ENCODE results near the gene ANKFN1.

ANKFN1 gene

GRCh38 chr17:56316604-56317003 lies 163.3 kb downstream of the ANKFN1 start:
- H3K4me3 ChIP-seq (IDR thresholded peaks at IDR 0.05; ENCODE audit: insufficient read depth, low read depth, low read length) = no peak overlapping the region
- H3K4me2 ChIP-seq = no peak overlapping the region
- H3K27me3 ChIP-seq (ENCODE audit: insufficient read depth, low read depth) = no peaks in the 10 kb centered on the region
- TF ChIP-seq, protein P1, sequence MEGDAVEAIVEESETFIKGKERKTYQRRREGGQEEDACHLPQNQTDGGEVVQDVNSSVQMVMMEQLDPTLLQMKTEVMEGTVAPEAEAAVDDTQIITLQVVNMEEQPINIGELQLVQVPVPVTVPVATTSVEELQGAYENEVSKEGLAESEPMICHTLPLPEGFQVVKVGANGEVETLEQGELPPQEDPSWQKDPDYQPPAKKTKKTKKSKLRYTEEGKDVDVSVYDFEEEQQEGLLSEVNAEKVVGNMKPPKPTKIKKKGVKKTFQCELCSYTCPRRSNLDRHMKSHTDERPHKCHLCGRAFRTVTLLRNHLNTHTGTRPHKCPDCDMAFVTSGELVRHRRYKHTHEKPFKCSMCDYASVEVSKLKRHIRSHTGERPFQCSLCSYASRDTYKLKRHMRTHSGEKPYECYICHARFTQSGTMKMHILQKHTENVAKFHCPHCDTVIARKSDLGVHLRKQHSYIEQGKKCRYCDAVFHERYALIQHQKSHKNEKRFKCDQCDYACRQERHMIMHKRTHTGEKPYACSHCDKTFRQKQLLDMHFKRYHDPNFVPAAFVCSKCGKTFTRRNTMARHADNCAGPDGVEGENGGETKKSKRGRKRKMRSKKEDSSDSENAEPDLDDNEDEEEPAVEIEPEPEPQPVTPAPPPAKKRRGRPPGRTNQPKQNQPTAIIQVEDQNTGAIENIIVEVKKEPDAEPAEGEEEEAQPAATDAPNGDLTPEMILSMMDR (conservative IDR thresholded peaks at IDR 0.05; ENCODE audit: low read depth, low read length) = no peak
- H3K4me1 ChIP-seq (ENCODE audit: low read depth, poor library complexity, severe bottlenecking) = no peaks in the 10 kb centered on the region
- H3K27ac ChIP-seq = no peak overlapping the region
- H3K9ac ChIP-seq = no peak overlapping the region
- H3K36me3 ChIP-seq (ENCODE audit: insufficient read depth) = no peaks in the 10 kb centered on the region
- no peak overlapping the region for H2AFZ ChIP-seq (ENCODE audit: low read depth)
- no peaks in the 10 kb centered on the region for H4K20me1 ChIP-seq (ENCODE audit: insufficient read depth)
- H3K79me2 ChIP-seq (ENCODE audit: insufficient read depth, low read depth) = no peaks in the 10 kb centered on the region

- H3K9ac ChIP-seq = no peak overlapping the region
- no peak overlapping the region for H2AFZ ChIP-seq (ENCODE audit: low read depth)
- H3K4me1 ChIP-seq (ENCODE audit: low read depth, poor library complexity, severe bottlenecking) = no peaks in the 10 kb centered on the region
- no peak overlapping the region for H3K4me2 ChIP-seq
- H3K79me2 ChIP-seq (ENCODE audit: insufficient read depth, low read depth) = no peaks in the 10 kb centered on the region
- H3K4me3 ChIP-seq (IDR thresholded peaks at IDR 0.05; ENCODE audit: insufficient read depth, low read depth, low read length) = no peak overlapping the region
- no peaks in the 10 kb centered on the region for H3K27me3 ChIP-seq (ENCODE audit: insufficient read depth, low read depth)
- no peaks in the 10 kb centered on the region for H3K36me3 ChIP-seq (ENCODE audit: insufficient read depth)
- no peak overlapping the region for H3K27ac ChIP-seq
- H4K20me1 ChIP-seq (ENCODE audit: insufficient read depth) = no peaks in the 10 kb centered on the region
- TF ChIP-seq, protein P1 (conservative IDR thresholded peaks at IDR 0.05; ENCODE audit: low read depth, low read length) = no peak
These were observed 164.3 kb downstream of the ANKFN1 start for GRCh38 chr17:56317351-56318208.

- Histone ChIP-seq H3K27me3 (ENCODE audit: insufficient read depth, low read depth) (no peaks in the 10 kb centered on the region), H3K79me2 (ENCODE audit: insufficient read depth, low read depth) (no peaks in the 10 kb centered on the region), H4K20me1 (ENCODE audit: insufficient read depth) (no peaks in the 10 kb centered on the region), H3K4me3 (IDR thresholded peaks at IDR 0.05; ENCODE audit: insufficient read depth, low read depth, low read length) (no peak overlapping the region), H3K27ac (no peak overlapping the region), H3K4me2 (no peak overlapping the region), H3K36me3 (ENCODE audit: insufficient read depth) (no peaks in the 10 kb centered on the region), H2AFZ (ENCODE audit: low read depth) (no peak overlapping the region), H3K4me1 (ENCODE audit: low read depth, poor library complexity, severe bottlenecking) (no peaks in the 10 kb centered on the region), H3K9ac (no peak overlapping the region)
- TF ChIP-seq, protein P1 (conservative IDR thresholded peaks at IDR 0.05; ENCODE audit: low read depth, low read length) = peak; percentile 77
These were observed 166.3 kb downstream of the ANKFN1 start for GRCh38 chr17:56319531-56319930.

DNA sequence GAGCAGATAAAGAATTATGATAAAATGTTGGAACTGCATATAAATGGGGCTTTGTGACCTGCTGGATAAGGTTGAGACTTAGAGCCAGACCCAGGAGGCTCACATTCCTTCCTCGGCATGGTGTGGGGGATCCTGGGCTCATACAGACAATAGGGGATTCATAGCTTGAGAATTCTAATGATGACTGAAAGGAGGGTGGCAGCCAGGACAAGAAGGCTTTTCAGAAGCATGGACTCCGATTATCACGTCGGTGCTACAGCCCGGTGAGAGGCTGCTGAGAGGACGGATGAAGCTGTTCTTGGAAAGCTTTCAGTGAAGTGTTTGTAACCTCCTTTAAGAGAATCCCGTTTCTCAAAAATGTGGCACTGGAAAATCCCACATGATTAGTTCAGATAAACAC lies 167.2 kb downstream of the ANKFN1 start:
- no peaks in the 10 kb centered on the region for H3K4me1 ChIP-seq (ENCODE audit: low read depth, poor library complexity, severe bottlenecking)
- no peak overlapping the region for H3K4me3 ChIP-seq (IDR thresholded peaks at IDR 0.05; ENCODE audit: insufficient read depth, low read depth, low read length)
- H4K20me1 ChIP-seq (ENCODE audit: insufficient read depth) = no peaks in the 10 kb centered on the region
- no peak overlapping the region for H3K27ac ChIP-seq
- TF ChIP-seq, protein P1 (conservative IDR thresholded peaks at IDR 0.05; ENCODE audit: low read depth, low read length) = no peak
- H3K27me3 ChIP-seq (ENCODE audit: insufficient read depth, low read depth) = no peaks in the 10 kb centered on the region
- H3K4me2 ChIP-seq = no peak overlapping the region
- no peaks in the 10 kb centered on the region for H3K36me3 ChIP-seq (ENCODE audit: insufficient read depth)
- no peak overlapping the region for H3K9ac ChIP-seq
- H2AFZ ChIP-seq (ENCODE audit: low read depth) = no peak overlapping the region
- no peaks in the 10 kb centered on the region for H3K79me2 ChIP-seq (ENCODE audit: insufficient read depth, low read depth)

All from KMS-11 (cell line).